ENCODE results near the gene PERCC1. TPM values are rescaled to one million over a fixed set of nuclear protein-coding genes. Genes with fewer than 3 reads are reported as not detected.

Gene PERCC1
- total RNA-seq, 1 donor from 2014 or later, result not detected

- H3K9me3 Mint-ChIP-seq (ENCODE audit: unreplicated experiment), result no peaks in the 10 kb centered on the region
- no peak for DNase-seq (ENCODE audit: extremely low spot score, unreplicated experiment)
- no peaks in the 10 kb centered on the region for H3K27me3 Mint-ChIP-seq (ENCODE audit: unreplicated experiment)
- no peak overlapping the region for H3K27ac Mint-ChIP-seq (ENCODE audit: unreplicated experiment)
- peaks cover 34% of the 10 kb centered on the region for H3K36me3 Mint-ChIP-seq (ENCODE audit: unreplicated experiment)
- H3K4me1 Mint-ChIP-seq (ENCODE audit: unreplicated experiment), result no peaks in the 10 kb centered on the region
- TF ChIP-seq CTCF (IDR thresholded peaks at IDR 0.05), result no peak
- H3K4me3 Mint-ChIP-seq (ENCODE audit: unreplicated experiment), result no peak overlapping the region
Measured at GRCh38 chr16:1401758-1402154, 29.1 kb upstream of the PERCC1 start.

GRCh38 chr16:1403036-1403435 lies 27.8 kb upstream of the PERCC1 start:
- no peak for DNase-seq (ENCODE audit: extremely low spot score, unreplicated experiment)
- Mint-ChIP-seq H3K4me1 (ENCODE audit: unreplicated experiment) (peaks cover 5% of the 10 kb centered on the region), H3K27ac (ENCODE audit: unreplicated experiment) (no peak overlapping the region), H3K9me3 (ENCODE audit: unreplicated experiment) (no peaks in the 10 kb centered on the region), H3K4me3 (ENCODE audit: unreplicated experiment) (no peak overlapping the region), H3K27me3 (ENCODE audit: unreplicated experiment) (no peaks in the 10 kb centered on the region), H3K36me3 (ENCODE audit: unreplicated experiment) (peaks cover 33% of the 10 kb centered on the region)
- no peak for TF ChIP-seq CTCF (IDR thresholded peaks at IDR 0.05)

GRCh38 chr16:1403733-1404132 lies 27.1 kb upstream of the PERCC1 start:
- Mint-ChIP-seq H3K9me3 (ENCODE audit: unreplicated experiment) (no peaks in the 10 kb centered on the region), H3K4me1 (ENCODE audit: unreplicated experiment) (peaks cover 9% of the 10 kb centered on the region), H3K4me3 (ENCODE audit: unreplicated experiment) (no peak overlapping the region), H3K27me3 (ENCODE audit: unreplicated experiment) (no peaks in the 10 kb centered on the region), H3K27ac (ENCODE audit: unreplicated experiment) (no peak overlapping the region), H3K36me3 (ENCODE audit: unreplicated experiment) (peaks cover 28% of the 10 kb centered on the region)
- no peak for TF ChIP-seq CTCF (IDR thresholded peaks at IDR 0.05)
- no peak for DNase-seq (ENCODE audit: extremely low spot score, unreplicated experiment)

- Mint-ChIP-seq H3K4me1 (ENCODE audit: unreplicated experiment) (peaks cover 18% of the 10 kb centered on the region), H3K9me3 (ENCODE audit: unreplicated experiment) (no peaks in the 10 kb centered on the region), H3K27ac (ENCODE audit: unreplicated experiment) (peak overlapping the region; percentile 66), H3K27me3 (ENCODE audit: unreplicated experiment) (no peaks in the 10 kb centered on the region), H3K36me3 (ENCODE audit: unreplicated experiment) (peaks cover 8% of the 10 kb centered on the region), H3K4me3 (ENCODE audit: unreplicated experiment) (peak overlapping the region; percentile 77)
- TF ChIP-seq CTCF (IDR thresholded peaks at IDR 0.05), result no peak
- no peak for DNase-seq (ENCODE audit: extremely low spot score, unreplicated experiment)
Measured at GRCh38 chr16:1407753-1408152, 23.1 kb upstream of the PERCC1 start.

- peaks cover 18% of the 10 kb centered on the region for H3K4me1 Mint-ChIP-seq (ENCODE audit: unreplicated experiment)
- peak; percentile 97 for DNase-seq (ENCODE audit: extremely low spot score, unreplicated experiment)
- no peaks in the 10 kb centered on the region for H3K27me3 Mint-ChIP-seq (ENCODE audit: unreplicated experiment)
- peaks cover 7% of the 10 kb centered on the region for H3K36me3 Mint-ChIP-seq (ENCODE audit: unreplicated experiment)
- peak overlapping the region; percentile 41 for H3K27ac Mint-ChIP-seq (ENCODE audit: unreplicated experiment)
- no peak for TF ChIP-seq CTCF (IDR thresholded peaks at IDR 0.05)
- peak overlapping the region; percentile 77 for H3K4me3 Mint-ChIP-seq (ENCODE audit: unreplicated experiment)
- H3K9me3 Mint-ChIP-seq (ENCODE audit: unreplicated experiment), result no peaks in the 10 kb centered on the region
Measured at GRCh38 chr16:1408171-1408837, 22.6 kb upstream of the PERCC1 start.

Measured in osteocyte (in vitro differentiated cells).